D341Med (cell line): Measurements from ENCODE around the gene KRT7.
"Not testable (repeated sequence)": the region's sequence is repeated elsewhere in the genome, so short reads cannot be mapped to it uniquely, and the experiment has no call there.

Experiments
- DNase-seq: peaks from one replicate; pipeline ENCODE4 v3.0.0; 2012; ENCODE audit warnings: low spot score

Gene KRT7

DNA sequence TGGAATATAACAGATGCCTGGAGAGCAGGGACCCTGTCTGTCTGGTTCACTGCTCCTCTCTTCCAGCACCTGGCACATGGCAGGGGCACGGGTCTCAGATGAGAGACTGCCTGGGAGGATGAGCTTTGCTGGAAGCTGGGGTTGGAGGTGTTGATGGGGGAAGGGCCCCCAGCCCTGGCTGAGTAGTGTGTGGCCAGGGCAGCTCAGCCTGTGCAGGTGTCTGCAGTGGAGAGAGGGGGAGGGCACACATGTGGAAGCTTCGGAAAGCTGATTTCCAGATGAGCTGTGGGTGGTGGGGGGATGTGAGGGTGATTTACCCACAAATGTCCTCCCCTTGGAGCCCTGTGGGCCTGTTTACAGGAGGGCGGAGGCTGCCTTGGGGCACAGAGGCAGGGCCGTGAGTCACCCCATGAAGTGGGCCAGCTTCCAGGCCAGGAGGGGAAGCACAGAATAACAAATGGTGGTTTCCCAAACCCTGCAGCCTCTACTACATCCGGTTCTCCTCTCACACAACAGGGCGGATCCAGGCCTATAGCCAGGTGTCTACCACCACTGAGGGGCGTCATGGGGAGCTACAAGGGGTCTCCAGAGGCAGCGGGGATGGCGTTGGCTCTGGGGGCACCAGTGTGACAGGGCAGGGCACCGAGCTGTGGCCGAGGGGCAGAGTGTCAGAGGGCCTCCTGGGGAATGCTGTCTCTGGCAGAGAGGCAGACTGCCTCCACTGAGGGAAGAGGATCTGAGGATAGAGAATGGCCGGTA, 11.0 kb downstream of the KRT7 start:
- DNase-seq = no peak

DNA sequence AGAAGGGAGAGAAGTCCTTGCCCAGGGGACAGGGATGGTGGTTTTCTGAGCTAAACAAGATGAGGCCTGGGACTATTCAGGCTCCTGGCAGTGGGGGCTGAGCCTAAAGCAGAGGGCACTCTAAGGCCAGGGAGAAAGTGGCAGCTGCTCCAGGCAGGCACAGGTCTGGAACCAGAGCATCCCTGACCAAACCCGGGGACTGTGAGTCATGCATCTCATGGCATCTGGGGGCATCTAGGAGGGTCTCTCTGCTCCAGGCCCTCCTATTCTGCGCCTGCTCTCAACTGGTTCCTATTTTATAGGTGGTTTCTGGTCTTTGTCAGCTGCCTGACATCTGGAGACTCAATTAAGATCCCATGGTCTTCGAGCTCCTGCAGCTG, 11.6 kb downstream of the KRT7 start:
- no peak for DNase-seq

DNA sequence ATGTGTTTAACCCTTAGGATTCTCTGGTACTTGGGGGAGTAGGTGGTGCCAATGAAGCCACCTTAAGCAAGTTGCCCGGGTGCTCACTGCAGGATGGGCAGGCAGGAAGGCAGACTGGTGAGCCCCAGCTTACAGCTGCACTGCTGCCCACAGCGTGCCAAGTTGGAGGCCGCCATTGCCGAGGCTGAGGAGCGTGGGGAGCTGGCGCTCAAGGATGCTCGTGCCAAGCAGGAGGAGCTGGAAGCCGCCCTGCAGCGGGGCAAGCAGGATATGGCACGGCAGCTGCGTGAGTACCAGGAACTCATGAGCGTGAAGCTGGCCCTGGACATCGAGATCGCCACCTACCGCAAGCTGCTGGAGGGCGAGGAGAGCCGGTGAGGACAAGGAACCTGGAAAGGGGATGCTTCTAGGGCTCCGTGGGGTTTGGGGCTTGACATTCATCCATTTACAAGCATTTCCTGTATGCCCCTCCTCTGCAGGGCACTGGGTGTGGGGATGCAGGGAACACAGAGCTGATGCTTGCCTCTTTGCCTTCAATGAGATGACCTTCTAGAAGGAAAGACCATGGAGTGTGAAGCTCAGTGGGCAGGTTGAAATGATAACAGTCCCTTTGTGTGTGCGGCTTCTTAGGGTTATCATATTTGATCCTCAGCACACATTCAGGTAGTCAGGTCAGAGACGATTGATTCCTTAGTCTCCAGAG, 12.4 kb downstream of the KRT7 start:
- DNase-seq = no peak

DNA sequence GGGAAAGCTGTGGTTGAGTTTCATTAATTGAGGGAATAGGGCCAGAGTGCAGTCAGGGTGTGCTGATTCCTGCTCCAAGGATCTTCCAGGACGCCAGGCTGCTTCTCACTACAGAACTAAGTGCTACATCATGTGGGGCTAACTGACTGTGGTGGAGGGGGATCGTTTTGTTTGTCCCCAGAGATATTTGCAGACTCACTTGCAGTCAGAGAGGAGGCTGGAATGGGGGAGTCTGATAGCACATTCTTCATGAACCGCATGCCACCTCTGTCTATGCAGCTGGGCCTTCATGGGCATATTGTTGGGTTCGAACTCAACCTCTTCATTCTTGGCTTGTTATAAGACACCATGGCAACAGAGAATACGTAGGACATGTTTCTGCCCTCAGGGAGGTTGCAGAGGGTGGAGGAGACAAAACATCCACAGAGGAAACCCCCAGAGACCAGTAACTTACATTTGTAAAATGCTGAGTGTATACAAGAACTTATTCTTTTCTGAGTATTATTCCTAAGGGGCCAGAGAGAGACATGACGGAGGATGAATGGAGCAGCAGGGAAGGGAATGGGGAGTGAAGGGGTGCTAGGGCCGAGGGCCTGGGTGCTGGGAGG, 13.0 kb downstream of the KRT7 start:
- no peak for DNase-seq

DNA sequence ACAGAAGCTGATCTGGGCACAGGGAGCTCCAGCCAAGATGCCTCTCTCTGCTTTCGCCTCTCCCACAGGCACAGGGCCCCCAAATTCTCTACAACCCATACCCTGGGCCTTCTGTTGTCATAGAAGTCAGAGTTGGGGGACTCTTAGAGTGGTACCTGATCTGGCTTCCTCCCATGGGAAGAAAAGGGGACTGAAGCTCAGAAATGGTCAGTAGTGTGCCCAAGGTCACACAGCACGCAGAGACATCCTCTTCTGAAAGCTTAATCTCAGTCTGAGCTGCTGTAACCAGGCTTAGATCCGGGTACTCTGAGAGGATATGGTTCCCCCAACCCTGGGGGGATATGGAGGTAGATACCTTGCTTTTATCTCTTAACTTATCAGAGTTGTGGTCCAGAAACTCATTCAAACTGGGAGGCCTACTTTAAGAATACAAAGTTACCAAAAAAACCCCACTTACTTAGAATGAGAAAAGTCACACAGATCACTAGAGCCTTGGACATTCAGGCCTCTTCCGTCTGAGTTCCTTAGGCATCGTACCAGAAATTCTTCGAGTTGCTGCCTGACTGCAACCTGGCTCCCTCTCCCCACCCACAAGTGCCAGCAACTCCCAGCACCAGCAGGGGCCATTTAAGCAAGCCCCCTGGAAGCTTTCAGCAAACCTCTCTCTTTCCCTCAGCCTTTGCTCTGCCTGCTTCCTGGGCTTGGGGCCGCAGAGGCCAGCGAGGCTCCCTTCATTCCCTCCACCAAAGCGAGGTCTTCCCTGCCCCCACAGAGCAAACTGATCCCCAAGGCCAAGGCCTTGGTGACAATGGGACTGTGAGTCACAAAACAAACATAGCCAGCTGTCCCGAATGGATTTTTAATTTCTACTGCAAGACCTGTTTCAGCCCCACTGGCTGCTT, 13.9 kb downstream of the KRT7 start:
- no peak for DNase-seq

DNA sequence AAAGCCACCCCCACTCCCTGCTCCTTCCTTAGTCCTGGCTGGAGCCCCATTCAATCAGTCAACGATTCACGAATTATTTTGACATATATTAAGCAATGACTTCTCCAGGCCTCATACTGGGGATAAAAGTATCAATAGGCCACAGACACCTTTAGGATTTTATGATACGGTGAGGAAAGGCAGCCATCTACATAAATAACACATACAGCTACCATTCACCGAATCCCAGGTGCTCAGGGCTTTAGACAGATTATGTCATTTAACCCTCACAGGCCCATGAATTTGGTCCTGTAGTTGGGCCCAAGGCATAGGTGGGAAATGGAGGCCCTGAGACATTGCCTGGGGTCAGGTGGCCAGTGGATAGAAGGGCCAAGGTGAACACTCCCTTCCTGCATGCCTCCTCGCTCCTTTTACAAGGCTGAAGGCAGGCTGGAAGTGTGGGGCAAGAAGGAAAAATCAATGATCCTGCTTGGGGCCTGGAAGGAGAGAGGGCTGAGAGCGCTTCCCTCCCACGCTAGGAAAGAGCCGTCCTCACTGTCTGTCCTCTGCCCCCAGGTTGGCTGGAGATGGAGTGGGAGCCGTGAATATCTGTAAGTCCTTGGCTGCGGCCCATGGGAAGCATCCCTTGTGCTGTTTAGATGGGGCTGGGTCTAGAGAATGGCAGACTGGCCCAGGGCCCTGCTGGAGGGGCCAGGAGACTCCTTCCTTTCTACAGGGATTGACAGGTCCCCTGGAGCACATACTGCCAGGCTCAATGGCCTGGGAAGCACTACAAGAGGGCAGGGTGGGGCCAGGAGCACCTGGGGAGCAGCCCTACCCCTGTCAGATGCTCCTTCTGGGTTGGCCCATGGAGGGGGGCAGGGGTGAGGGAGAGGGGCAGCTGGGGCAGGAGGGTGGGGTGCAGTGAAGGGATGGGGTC, 14.8 kb downstream of the KRT7 start:
- no peak for DNase-seq

DNA sequence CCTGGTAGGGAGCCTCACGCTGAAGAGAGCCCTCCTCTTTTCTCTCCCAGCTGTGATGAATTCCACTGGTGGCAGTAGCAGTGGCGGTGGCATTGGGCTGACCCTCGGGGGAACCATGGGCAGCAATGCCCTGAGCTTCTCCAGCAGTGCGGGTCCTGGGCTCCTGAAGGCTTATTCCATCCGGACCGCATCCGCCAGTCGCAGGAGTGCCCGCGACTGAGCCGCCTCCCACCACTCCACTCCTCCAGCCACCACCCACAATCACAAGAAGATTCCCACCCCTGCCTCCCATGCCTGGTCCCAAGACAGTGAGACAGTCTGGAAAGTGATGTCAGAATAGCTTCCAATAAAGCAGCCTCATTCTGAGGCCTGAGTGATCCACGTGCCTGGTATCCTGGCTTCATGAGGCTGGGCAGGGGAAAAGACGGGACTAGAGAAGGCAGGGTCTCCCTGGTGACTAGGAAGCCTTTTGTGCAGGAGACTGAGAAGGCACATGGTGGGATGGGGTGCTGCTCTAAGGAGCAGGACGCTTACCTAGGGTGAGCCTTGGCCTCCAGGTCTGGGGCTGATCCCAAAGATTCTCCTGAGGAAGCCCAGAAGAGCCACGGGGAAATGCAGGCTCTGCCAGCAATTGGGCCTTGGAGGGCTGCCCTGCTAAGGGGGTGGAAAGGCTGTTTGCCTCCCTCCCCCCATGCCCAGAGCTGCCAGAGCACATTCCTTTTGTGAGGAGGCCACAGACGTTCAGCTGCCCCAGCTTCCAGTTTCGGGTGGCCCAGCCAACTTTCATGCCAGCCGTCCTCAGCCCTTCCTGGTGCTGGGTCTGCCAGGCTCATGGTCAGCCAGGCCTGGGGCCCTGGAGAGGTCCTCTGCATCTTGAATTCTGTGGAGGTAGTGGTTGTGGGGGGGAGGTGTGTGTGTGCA, 15.8 kb downstream of the KRT7 start:
- DNase-seq = no peak

DNA sequence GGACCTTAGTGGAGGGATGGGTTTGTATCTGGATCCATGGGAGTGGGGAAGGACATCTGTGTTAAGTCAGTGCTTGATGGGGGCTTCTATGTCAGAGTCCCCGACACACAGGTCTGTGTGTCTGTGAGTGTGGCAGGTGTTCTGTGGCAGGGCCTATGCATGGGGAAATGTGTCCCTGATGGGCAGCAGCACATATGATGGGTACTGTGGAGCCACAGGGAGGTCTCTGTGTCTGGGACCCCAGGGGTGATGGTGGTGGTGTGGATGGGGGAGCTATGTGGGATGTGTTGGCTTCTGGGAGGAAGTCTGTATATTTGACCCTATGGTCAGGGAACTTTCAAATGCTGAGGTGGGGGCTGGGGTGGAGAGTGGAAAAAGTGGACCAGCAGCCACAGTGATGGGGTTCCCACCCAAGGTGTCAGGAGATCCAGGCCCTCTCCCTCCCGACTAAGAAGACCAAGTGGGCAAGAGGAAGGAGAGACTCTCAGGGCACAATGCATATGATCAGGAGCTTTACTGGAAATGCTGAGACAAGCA, 16.5 kb downstream of the KRT7 start:
- no peak for DNase-seq

DNA sequence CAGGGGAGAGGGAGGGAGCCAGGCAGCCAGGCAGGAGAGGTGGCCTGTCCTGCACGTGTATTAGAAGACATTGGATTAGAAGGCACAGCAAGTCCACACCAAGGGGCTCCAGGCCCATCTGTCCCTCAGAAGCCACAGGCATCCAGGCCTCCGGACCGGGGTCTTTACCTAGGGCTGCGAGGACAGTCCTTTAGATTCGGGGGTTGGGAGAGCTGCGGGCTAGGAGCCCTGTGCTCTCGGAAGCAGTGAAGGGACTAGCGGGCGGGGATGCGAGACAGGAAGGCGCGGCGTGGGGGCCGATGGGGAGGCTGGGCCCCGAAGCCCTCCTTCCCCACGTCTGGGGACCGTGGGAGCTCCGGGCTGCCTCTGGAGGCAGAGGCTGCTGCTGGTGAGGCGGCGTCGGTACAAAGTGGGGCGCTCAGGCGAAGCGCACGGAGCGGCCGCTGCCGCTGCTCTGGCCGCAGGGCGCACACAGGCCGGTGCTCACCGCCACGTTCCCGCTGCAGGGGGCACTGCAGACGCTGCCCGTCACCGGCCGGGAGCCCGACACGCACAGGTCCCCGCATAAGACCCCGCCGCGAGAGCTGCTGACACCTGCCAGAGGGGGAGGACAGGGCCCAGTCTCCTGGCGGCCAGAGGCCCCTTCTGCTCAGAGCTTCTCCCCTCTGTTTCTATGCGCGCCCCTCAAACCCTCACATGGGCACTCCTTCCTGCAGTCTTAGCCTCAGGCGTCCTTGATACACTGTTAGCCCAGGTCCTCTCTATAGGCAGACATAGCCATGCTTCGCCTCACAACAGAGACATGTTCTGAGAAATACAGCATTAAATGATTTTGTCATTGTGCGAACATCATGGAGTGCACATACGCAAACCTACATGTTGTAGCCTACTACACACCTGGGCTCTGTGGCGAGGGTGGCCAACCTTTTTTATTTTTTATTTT, 17.3 kb downstream of the KRT7 start:
- DNase-seq = no peak

DNA sequence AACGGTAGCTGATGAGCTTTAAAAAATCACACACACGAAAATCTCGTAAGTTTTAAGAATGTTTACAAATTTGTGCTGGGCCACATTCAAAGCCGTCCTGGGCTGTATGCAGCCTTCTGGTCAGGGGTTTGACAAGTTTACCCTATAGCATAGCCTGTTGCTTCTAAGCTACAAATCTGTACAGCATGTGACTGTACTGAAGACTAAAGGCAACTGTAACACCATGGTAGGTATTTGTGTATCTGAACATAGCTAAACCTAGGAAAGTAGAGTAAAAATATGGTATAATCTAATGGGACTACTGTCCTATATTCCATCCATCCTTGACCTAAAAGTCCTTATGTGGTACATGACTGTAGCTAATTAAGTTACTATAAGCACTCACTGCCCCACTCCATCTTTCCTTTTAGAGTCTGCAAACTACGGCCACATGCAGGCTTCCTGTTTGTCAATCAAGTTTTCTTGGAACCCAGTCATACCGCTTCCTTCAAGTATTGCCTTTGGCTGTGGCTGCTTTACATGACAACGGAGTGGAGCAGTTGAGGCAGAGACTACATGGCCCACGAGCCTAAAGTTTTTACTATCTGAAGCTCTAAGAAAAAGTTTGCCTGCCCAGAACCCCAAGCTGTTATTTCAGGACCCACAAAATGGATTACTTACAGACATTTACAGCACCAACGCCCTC, 18.5 kb downstream of the KRT7 start:
- no peak for DNase-seq

DNA sequence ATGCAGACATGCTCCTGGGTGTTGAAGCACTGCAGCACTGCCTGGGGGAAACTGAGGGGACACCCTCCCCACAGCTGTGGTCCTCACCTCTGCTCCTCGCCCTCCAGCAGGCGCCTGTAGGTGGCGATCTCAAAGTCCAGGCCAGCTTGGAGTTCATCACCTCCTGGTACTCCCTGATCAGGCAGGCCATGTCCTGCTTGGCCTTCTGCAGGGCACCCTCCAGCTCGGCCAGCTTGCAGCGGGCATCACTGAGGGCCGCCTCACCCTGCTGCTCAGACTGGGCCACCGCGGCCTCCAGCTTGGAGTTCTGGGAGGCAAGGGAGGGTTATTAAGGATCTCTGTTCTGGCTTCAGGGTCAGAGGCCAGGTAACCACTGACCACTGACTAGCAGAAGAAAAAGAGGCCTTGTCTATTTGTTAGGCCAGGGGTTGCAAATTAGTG, 19.2 kb downstream of the KRT7 start:
- DNase-seq = not testable (repeated sequence)

DNA sequence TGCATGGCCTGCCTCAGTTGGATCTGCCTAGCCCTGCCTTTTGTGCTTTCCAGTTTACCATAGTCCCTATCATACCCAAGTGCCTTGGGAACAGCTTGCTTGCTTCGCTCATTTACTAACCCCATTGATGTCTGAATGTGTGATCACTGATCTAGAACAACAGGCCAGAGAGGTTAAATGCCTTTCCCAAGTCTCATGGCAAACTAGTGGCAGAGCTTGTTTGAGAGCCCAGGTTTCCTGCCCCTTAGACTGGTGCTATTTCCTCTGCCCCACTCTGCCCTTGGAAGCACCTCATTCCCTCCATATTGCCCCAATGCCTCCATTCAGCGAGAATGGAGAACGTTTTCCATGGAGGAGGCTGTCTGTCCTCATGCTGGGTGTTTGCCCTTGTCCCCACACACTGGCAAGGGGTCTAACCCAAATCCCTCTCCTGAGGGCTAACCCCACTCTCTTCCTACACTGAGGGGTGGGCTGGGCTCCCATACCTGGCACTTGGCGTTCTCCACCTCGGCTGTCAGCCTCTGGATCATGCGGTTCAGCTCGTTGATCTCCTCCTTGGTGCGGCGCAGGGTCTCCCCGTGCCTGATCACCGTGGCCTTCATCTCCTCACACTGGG, 19.8 kb downstream of the KRT7 start:
- DNase-seq = no peak

DNA sequence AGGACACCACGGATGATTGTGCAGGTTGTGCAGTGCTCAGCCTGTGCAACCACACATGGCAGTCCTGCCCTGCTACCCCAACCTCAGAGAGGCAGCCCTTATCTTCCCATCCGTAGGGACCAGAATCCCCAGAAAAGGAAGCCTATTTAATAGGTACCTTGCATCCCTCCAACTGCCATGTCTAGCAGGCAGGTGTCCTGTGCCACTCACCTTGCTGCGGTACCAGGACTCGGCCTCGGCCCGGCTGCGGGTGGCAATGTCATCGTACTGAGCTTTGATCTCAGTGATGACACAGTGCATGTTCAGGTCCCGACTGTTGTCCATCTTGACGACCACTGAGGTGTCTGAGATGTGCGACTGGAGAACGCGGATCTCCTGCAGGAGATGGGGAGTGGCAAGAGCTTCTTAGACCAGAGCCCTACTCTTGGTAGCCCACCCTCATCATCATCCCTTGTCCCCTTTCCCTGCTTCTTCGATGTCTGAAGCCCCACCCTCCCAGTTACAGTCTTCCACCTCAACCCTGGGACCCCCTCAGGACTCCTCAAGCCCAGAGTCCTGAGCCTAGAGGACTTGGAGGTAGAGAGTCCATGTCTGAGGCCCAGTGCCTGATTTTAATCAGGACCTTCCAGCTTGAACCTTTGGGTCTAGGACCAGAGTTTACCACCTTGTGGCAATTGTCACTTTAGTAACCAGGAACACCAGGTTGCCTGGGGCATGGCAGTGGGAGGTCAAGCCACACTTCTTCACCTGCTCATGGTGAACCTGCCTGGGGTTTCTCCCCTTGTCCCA, 20.5 kb downstream of the KRT7 start:
- DNase-seq = no peak

DNA sequence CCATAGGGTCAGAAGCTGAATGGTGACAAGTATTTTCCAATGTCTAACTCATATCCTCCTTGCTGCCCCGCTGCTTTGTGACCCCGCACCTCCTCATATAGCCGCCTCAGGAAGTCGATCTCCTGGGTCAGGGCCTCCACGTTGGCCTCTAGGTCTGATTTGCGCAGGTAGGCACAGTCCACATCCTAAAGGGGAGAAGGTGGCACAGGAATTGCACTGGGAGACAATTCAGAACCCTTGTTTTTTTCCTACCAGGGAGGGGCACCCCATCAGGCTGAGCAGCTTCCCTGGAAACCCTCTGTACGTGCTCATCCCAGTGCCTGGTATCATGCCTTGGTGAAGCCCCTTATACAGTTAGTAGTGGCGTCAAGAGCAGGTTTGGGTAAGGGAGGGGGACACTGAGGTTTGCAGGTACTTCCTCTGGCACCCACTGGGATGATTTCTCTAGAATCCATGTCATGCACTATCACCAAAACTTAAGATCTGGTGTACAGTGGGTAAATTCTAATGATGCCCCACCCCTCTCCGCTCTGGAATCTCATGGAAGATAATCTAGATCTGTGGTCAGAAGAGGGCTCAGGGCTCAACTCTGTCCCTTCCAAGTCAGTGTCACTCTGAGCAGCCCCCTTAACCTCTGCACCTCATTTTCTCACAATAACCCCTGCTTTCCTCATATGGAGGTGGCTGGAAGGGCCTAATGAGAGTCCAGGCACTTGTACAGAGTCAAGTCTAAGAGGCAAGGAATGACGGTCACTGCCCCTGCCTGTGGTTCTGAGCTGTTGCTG, 21.3 kb downstream of the KRT7 start:
- DNase-seq = no peak

DNA sequence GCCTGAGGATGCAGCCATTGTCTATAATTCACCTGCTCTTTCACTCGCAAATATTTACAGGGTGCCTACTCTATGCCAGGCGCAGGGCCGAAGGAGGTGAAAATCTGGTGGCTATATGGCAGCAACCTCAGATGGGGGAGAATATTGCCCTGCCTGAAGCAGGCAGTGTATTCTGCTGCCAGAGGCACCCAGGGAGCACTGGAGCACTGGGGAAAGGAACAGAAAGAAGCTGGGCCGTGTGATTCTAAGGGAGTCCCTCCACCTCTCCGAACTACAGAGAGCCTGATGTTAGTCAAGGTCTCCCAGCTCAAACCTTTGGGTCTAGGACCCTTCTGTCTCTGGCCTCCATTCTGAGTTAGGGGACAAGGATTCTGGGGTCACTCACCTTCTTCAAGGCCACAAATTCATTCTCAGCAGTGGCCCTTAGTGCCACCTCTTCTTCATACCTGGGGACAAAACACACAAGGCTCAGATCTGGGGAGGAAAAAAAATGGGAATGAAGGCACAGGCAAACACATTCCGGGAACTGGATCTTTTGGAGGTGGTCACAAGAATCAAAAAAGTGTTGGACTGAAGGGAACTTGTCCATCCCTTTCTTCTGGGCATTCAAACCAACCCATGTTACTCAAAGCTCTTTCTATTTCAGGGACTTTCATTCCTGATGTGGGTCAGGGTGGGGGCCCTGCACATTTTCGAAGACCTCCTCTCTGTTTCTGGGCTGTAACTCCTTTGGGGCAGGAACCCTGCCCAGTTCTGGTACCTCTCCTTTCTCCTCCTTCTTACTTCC, 22.1 kb downstream of the KRT7 start:
- DNase-seq = no peak
